LNCAP (cell line): ENCODE data around the gene PRAMEF12.

Experiments
- TF ChIP-seq, protein P1 (sequence below): fragments of 450-650 bp; IDR thresholded peaks from 2 replicates; pipeline ENCODE4 v1.5.1; 2017; ENCODE audit warnings: mild to moderate bottlenecking

PRAMEF12 gene

GRCh38 chr1:12773438-12773837 is at the start of gene PRAMEF12:
PRAMEF12 (plus strand) TSS chr1:12773738; CDS start chr1:12774868, 1,130 bp downstream.
- TF ChIP-seq, protein P1, sequence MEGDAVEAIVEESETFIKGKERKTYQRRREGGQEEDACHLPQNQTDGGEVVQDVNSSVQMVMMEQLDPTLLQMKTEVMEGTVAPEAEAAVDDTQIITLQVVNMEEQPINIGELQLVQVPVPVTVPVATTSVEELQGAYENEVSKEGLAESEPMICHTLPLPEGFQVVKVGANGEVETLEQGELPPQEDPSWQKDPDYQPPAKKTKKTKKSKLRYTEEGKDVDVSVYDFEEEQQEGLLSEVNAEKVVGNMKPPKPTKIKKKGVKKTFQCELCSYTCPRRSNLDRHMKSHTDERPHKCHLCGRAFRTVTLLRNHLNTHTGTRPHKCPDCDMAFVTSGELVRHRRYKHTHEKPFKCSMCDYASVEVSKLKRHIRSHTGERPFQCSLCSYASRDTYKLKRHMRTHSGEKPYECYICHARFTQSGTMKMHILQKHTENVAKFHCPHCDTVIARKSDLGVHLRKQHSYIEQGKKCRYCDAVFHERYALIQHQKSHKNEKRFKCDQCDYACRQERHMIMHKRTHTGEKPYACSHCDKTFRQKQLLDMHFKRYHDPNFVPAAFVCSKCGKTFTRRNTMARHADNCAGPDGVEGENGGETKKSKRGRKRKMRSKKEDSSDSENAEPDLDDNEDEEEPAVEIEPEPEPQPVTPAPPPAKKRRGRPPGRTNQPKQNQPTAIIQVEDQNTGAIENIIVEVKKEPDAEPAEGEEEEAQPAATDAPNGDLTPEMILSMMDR = no peak

DNA sequence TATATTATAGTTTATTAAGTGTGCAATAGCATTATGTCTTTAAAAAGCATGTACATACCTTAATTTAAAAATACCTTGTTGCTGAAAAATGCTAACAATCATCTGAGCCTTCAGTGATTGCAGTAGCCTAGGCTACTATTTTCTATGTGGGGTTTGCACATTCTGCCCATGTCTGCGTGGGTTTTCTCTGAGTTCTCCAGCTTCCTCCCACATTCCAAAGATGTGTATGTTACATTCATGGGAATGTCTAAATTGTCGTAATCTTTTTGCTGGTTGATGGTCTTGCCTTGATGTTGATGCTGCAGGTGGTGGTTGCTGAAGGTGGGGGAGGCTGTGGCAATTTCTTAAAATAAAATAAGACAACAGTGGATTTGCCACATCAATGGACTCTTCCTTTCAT is 45.1 kb upstream of the PRAMEF12 start:
- TF ChIP-seq, protein P1 = no peak

DNA sequence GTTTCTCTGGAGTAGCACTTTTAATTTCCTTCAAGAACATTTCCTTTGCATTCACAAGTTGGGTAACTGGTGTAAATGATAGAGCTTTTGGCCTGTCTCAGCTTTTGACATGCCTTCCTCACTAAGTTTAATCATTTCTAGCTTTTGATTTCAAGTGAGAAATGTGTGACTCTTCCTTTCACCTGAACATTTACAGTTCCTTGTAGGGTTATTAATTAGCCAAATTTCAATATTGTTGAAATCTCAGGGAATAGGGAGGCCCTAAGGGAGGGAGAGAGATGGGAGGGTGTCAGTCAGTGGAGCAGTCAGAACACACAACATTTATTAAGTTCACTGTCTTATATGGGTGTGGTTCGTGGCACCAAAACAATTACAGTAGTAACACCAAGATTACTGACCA is 43.4 kb upstream of the PRAMEF12 start:
- TF ChIP-seq, protein P1 = no peak

DNA sequence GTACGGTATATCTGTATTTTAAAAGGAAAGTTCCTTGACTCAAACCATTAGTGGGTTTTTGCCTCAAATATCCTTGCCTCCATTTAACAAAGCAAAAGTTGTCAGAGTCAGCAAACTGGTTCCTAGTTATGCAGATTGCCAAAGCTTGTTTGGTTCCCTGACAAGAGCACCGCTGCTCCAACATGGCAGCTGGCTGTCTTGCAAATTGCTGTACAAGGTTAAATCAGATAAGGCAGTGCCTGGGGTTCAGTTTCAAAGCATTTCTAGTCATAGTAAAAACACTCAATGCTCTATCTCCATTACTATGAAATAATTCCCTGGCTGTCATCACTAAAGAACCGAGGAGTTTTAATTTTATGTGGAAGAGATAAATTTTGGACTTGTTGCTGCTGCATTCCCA is 38.9 kb upstream of the PRAMEF12 start:
- TF ChIP-seq, protein P1 = no peak

- TF ChIP-seq, protein P1 = no peak
Observed at GRCh38 chr1:12738934-12739333, 34.6 kb upstream of the PRAMEF12 start.

DNA sequence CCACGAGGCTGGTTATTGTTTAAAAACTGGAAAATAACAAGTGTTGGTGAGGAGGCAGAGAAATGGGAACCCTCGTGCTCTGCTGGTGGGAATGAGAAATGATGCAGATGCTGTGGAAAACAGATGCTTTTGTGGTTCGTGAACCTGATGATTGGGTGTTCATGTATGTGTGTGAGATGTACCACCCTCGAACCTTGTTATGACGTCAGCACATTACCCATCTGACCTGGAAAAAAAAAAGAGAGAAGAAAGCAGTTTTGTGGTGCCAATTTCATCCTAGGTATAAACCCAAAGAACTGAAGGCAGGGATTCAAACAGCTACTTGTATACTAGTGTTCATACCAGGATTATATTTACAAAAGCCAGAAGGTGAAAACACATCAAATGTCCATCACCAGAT is 33.9 kb upstream of the PRAMEF12 start:
- TF ChIP-seq, protein P1 = no peak

DNA sequence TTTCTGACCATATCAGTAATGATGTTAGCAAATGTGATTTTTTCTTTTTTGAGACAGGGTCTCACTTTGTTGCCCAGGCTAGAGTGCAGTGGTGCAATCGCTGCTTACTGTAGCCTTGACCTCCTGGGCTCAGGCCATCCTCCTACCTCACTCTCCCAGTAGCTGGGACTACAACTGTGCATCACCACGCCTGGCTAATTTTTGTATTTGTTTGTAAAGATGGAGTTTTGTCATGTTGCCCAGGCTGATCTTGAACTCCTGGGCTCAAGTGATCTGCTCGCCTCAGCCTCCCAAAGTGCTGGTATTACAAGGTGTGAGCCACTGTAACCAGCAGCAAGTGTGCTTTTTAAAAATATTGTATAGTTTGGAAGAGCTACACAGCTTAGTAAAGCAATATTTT is 31.6 kb upstream of the PRAMEF12 start:
- TF ChIP-seq, protein P1 = no peak
